ENCODE data around the gene RHCE. TPM values are rescaled to one million over a fixed set of nuclear protein-coding genes. Genes with fewer than 3 reads are reported as not detected.
"Not testable (repeated sequence)": the region's sequence is repeated elsewhere in the genome, so short reads cannot be mapped to it uniquely, and the experiment has no call there.

Gene RHCE
- total and polyA plus RNA-seq, 9 of the 15 experiments (the other 6 are each of a cell fraction or from before 2014, with no cell fraction given): 5.4 to 31.5 (median 12.6) TPM

GRCh38 chr1:25409641-25410427 is 10.8 kb downstream of the RHCE start (continued):
- TF ChIP-seq CBFA2T3 (IDR thresholded peaks at IDR 0.05): peak; percentile 85
- TF ChIP-seq RBM25 (IDR thresholded peaks at IDR 0.05; ENCODE audit: low read depth, low read length, severe bottlenecking): peak; percentile 57
- peak; percentile 14; the same call in 1 of the 2 replicates for TF ChIP-seq CXXC5 (CRISPR knock-in tag; IDR thresholded peaks at IDR 0.05)
- TF ChIP-seq ATF7 (IDR thresholded peaks at IDR 0.05): 0 out of 2 replicates have a peak, but pooled peaks have one; percentile 27
- peak; percentile 68; the same call in 1 of the 2 replicates for TF ChIP-seq FOXM1 (IDR thresholded peaks at IDR 0.05; ENCODE audit: low read depth)
- not testable (repeated sequence) for TF ChIP-seq FOXM1 (CRISPR knock-in tag; IDR thresholded peaks at IDR 0.05; ENCODE audit: low read depth)
- peak; percentile 86 for TF ChIP-seq TAL1 (IDR thresholded peaks at IDR 0.05)
- TF ChIP-seq SMAD4 (CRISPR knock-in tag; conservative IDR thresholded peaks at IDR 0.05): 0 out of 2 replicates have a peak, but pooled peaks have one; percentile 24
- TF ChIP-seq MTA2 (IDR thresholded peaks at IDR 0.05; ENCODE audit: low read depth): peak; percentile 68

DNA sequence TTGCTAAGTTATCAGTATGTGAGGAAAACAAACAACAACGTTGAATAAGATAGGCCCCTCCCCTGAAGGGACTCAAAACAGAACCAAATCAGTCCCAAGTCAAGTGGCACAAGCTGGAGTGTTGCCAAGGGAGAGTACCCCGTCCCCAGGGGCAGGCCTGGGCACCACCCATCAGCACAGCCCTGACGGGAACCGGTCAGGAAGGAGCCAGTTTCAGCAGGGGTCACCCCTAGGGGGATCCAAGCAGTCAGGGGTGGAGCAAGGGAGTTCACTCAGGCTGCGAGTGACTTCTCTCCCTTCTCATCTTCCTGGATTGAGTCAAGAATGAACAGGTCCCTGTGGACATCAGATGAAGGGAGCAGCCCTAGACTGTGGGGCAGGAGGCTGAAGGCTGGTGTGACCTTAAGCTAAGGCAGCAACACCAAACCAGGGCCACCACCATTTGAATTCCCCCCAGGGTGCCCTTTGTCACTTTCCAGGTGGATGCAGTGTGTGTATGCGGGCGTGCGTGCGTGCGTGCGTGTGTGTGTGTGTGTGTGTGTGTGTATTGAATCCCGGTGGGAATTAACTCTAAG is 14.8 kb downstream of the RHCE start:
- H3K4me2 ChIP-seq (ENCODE audit: insufficient read depth, low read length); FAIRE-seq; POLR2A ChIA-PET; H3K9me1 ChIP-seq (ENCODE audit: control insufficient read depth, insufficient read depth, low read length); H4K20me1 ChIP-seq (replicated peaks; ENCODE audit: control insufficient read depth, insufficient read depth, low read length); H2AFZ ChIP-seq (ENCODE audit: low read depth, low read length); H3K4me3 ChIP-seq; H3K9me3 ChIP-seq (replicated peaks; ENCODE audit: control insufficient read depth, insufficient read depth, low read depth, low read length); H3K9ac ChIP-seq (ENCODE audit: insufficient read depth in 1 of 2, low read depth in 2 of 2, low read length in 2 of 2); H3K79me2 ChIP-seq (ENCODE audit: control insufficient read depth, insufficient read depth, low read length); H3K4me1 ChIP-seq (replicated peaks in 1 of 2; ENCODE audit: control insufficient read depth in 2 of 2, insufficient read depth in 2 of 2, low read length in 2 of 2); CTCF ChIA-PET (ENCODE audit: low intra/inter-chr PET ratio); BruUV-seq (replicated peaks); H3K27ac ChIP-seq (ENCODE audit: extremely low read depth, low read depth, low read length); H3K27me3 ChIP-seq (ENCODE audit: control insufficient read depth in 2 of 2, insufficient read depth in 2 of 2, low read length in 2 of 2); H3K36me3 ChIP-seq (ENCODE audit: control insufficient read depth, insufficient read depth, low read length); DNase-seq (ENCODE audit: extremely low read depth in 1 of 4, low spot score in 3 of 4): not testable (repeated sequence)
- in situ Hi-C loops (cut with MboI) (loop anchor here (10.0 kb wide), 1 partner anchor 409 kb away; the partner anchor contains the start of gene MTFR1L), intact Hi-C loops (cut with micrococcal nuclease) (loop anchor here (5.0 kb wide), 1 partner anchor 119 kb away; no protein-coding TSS in a partner anchor)
- 71% methylated on average over 4 of the region's 12 CpGs for WGBS (ENCODE audit: insufficient coverage, low coverage, missing lambda C conversion rate)
- ATAC-seq: peak; percentile 54; the same call in 2 of the 3 replicates

All from K562 (cell line).